GM21360 (cell line): ENCODE measurements around the gene LKAAEAR1.
"Not testable (repeated sequence)": the region's sequence is repeated elsewhere in the genome, so short reads cannot be mapped to it uniquely, and the experiment has no call there.

ENCODE experiments used
- ATAC-seq: cut with Tn5 transposase; IDR thresholded peaks from one replicate; pipeline ENCODE4 v1.9.1; 2021; ENCODE audit warnings: mild to moderate bottlenecking, moderate library complexity; ENCODE audit not compliant: unreplicated experiment

Gene LKAAEAR1, protein sequence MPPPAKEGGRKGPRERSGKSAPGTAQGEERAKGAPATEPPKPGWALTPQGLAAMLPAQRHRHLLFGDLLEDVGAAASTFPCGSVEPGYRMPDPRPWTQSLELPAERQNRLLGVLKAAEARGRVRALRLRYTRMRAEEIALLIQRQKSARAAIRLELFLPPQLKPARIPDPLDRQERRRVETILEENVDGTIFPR

DNA sequence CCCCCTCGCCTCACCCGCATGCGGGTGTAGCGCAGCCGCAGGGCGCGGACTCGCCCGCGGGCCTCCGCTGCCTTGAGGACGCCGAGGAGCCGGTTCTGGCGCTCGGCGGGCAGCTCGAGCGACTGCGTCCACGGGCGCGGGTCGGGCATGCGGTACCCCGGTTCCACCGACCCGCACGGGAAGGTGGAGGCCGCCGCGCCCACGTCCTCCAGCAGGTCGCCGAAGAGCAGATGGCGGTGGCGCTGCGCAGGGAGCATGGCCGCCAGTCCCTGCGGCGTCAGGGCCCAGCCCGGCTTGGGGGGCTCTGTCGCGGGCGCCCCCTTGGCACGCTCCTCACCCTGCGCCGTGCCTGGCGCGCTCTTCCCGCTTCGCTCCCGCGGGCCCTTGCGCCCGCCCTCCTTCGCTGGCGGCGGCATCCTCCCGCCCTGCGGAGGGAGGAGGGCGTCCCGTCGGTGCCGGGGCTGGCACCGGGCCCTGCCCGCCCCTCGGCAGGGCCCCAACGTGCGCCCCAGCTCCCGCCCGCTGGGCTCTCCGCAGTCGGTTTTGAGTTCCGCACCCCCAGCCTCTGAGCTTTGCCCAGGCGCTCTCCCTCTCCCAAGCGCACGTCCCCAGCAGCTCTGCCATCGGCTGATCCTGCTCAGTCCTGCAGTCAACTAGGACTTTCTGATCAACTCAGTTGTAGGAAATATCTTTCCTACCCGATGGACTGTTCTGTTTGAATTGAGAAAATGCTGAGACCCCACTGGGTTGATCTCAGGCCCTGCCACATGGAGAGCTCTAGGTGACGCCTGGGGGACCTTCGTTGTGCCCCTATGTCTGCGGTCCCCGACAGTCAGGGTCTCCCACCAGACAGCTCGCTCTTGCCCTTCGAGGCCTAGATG, at the start of gene LKAAEAR1:
LKAAEAR1 (minus strand) TSS at position 595 of the 881 bp plus-strand sequence; CDS start at position 416, 179 bp downstream.
- no peak for ATAC-seq

DNA sequence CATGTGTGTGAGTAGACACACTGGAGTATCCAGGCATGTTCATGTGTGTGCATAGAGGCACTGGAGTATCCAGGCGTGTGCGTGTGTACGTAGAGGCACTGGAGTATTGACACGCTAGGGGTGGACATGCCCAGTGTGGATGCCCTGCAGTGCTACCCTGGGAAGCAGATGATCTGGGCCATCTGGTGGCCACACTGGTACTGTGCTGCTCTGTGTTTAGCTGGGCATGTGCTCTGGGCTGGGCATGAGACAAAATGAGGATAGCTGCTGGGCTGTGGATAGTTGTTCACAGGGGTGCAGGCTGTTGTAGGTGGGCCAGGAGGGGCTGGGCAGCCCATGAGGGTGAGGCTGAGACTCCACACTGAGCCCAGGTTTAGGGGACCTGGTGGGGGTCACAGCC, 47.2 kb upstream of the LKAAEAR1 start:
- ATAC-seq: no peak

DNA sequence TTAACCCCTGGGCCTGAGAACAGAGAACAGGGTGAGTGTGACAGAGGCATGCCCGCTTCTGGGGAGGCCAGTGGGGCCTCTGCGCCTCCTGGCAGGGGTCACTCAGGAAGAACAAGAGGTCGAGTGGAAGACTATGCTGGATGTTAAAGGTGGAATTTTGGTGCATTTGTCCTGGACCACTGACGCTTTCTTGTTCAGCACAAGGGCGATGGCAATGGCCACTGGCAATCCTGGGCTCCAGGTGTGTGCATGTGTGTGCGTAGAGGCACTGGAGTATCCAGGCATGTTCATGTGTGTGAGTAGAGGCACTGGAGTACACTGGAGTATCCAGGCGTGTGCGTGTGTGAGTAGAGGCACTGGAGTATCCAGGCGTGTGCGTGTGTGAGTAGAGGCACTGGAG, 46.7 kb upstream of the LKAAEAR1 start:
- ATAC-seq: no peak

GRCh38 chr20:64130271-64130670, 46.1 kb upstream of the LKAAEAR1 start:
- ATAC-seq: no peak

- ATAC-seq: no peak
Measured at GRCh38 chr20:64129146-64129782, 45.1 kb upstream of the LKAAEAR1 start.

- ATAC-seq: not testable (repeated sequence)
Measured at GRCh38 chr20:64123517-64123916, 39.3 kb upstream of the LKAAEAR1 start.

GRCh38 chr20:64122927-64123326, 38.7 kb upstream of the LKAAEAR1 start:
- ATAC-seq: not testable (repeated sequence)

DNA sequence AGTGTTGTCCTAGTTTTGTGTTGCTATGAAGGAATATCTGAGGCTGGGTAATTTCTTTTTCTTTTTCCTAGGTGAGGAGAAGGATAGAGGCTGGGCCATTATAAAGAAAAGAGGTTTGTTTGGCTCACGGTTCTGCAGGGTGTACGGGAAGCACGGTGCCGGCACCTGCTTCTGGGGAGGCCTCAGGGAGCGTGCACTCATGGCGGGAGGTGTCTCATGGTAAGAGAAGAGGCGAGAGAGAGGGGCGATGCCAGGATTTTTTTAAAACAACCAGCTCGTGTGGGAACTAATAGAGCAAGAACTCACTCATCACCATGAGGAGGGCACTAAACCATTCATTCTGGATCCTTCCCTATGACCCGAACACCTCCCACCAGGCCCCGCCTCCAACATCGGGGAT, 37.4 kb upstream of the LKAAEAR1 start:
- no peak for ATAC-seq

GRCh38 chr20:64119681-64120341, 35.6 kb upstream of the LKAAEAR1 start:
- ATAC-seq: no peak

DNA sequence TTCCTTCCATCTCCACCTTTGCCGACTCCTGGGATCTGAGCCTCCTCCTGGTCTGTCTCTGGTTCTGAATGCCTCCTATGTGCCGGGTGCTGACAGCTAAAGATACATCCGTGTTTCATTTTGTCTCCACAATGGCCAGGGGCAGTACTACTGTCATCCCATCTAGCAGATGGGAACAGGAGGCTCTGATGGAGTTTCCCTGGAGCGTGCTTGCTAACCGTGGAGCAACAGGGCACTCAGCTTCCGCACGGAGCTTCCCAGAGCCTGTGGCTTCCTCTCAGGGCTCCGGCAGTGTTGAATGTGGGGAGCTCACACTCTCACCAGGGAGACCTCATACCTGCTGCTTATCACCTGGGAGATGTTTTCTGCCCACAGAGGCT, 35.1 kb upstream of the LKAAEAR1 start:
- no peak for ATAC-seq

GRCh38 chr20:64117432-64117777, 33.2 kb upstream of the LKAAEAR1 start:
- ATAC-seq: not testable (repeated sequence)

GRCh38 chr20:64116541-64117431, 32.6 kb upstream of the LKAAEAR1 start:
- ATAC-seq: no peak

DNA sequence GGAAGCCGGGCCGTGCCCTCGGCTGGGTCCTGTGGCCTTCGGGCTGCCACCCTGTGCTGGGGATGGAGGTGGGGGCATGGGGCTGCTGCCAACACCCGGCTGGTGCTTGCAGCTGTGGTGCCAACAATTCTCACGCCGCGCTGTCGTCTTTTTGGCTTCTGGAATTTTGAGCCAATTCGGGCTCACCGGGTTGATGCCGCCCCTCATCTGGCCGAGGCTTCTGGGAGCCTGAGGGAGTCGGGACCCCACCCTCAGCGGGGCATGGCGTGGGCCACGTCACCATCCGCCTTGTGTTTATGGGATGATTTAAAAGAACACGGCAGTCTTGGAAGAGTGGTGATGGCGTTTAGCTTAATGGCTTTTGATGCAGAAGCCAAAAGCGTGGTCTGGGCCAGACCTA, 31.8 kb upstream of the LKAAEAR1 start:
- no peak for ATAC-seq

- ATAC-seq: no peak
Measured at GRCh38 chr20:64115171-64115911, 31.1 kb upstream of the LKAAEAR1 start.

GRCh38 chr20:64114356-64114971, 30.3 kb upstream of the LKAAEAR1 start:
- no peak for ATAC-seq

- no peak for ATAC-seq
Measured at GRCh38 chr20:64113796-64114355, 29.7 kb upstream of the LKAAEAR1 start.

DNA sequence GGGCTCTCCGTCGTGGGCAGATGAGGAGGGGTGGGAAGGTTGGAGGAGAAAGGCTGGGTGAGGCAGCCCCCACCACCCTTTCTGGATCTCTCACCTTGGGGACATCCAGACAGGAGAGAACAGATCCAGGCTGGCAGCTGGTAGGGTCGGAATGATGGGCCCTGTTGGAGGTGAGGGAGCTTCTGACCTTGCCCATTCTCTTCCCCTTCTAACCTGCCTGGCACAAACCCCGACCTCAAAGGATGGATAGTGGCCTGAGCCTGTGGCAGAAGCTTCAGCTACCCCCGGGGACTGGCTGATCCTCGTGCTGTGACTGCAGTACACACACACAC, 29.2 kb upstream of the LKAAEAR1 start:
- no peak for ATAC-seq

- ATAC-seq: no peak
Measured at GRCh38 chr20:64112691-64113443, 28.7 kb upstream of the LKAAEAR1 start.
